H54 (cell line): ENCODE measurements around the gene TPPP3.

ENCODE experiments used
- DNase-seq: peaks from one replicate; pipeline ENCODE4 v3.0.0; 2011; ENCODE audit warnings: low spot score, mixed read lengths; ENCODE audit not compliant: insufficient read length
- FAIRE-seq: peaks from 3 replicates; lab custom pipeline; 2011; peaks lifted over from hg19 to GRCh38; lab: Jason Lieb, UNC
- POLR2A ChIP-seq: IDR thresholded peaks from 2 replicates; pipeline ENCODE4 v1.6.1; 2011; ENCODE audit warnings: low read depth, mild to moderate bottlenecking, low read length

Gene TPPP3

DNA sequence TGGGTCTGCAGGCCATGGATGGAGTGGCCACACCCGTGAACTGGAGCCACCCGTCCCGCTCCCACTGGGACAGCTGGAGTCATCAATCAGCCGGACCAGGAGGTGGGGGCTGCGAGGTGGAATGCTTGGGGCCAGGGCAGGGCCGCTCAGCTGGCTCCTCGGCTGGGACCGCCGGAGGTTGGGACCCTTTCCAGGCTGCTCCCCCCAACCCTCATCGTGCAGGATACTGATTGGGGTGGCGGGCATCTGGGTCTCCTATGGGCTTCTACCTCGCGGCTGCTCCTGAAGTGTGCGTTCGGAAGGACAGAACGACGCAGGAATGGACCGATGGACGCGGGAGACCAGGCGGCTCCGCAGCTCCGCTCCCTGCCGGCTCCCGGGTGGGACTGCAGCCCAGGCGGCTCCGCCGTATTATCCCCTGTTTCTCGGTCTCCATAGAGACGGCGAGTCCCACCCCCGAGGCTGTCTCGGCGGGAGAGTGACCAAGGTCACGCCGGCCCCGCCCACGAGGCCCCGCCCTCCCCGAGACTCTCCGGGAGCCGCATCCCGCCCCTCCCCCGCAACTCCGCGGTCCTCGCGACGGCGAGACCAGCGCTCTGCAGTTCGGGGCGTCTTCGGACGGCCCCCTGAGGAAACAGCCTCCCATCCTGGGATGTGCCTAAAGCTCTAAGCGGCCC is at the start of gene TPPP3:
Gene TPPP3 (minus strand): TSS at position 388 of the 677 bp plus-strand sequence. CDS start 2,387 bp downstream, outside the sequence.
- FAIRE-seq (no peak), DNase-seq (no peak)
- TF ChIP-seq POLR2A = no peak

DNA sequence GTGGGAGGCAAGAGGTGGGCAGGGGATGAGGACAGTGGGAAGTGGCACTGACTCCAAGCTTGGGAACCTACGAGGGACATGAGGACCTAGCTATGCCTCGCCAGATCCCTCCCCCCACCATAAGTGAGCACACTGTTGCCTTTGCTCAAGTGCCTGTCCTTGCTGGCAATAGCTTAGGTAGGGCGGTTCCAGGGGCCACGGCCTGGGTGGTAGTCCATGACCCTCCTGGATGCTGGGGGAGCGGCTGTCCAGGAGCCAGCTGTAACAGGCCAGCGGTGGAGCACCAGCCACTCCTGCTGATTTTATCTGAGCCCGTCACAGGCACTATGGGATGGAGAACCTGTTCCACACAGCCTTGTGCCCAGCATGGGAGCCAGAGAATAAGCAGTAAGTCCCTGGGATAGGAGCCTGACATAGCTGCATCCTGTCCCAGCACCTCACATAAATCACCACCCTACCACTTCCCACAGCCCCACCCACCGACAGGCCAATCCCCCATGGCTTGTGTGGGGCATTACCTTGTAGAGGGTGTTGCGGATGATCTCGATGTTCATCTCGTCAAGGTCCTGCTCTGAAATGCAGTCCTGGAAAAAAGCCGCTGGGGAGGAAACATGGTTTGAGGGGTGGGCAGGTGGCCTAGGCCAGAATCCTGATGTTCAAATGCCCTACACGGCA is 49.4 kb upstream of the TPPP3 start:
- no peak for FAIRE-seq
- no peak for DNase-seq
- no peak for TF ChIP-seq POLR2A

DNA sequence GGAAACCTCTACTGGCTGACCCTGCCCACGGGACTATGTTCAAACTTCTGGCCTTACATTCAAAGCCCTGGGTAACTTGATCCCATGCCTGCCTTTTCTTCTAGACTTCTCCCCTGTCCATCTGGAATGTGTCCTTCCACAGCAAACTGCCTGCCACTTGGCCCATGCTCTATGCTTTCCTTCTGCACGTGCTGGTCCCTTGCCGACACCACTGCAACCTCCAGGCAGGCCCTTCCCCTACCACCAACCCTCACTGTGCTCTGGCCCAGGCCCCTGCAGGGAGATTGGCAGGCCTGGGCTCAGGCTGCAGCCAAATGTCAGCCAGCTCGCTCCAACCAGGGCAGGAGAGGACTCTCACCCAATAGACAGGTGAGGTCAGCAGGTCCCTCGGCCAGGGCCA is 48.6 kb upstream of the TPPP3 start:
- no peak for TF ChIP-seq POLR2A
- no peak for DNase-seq
- FAIRE-seq = no peak

DNA sequence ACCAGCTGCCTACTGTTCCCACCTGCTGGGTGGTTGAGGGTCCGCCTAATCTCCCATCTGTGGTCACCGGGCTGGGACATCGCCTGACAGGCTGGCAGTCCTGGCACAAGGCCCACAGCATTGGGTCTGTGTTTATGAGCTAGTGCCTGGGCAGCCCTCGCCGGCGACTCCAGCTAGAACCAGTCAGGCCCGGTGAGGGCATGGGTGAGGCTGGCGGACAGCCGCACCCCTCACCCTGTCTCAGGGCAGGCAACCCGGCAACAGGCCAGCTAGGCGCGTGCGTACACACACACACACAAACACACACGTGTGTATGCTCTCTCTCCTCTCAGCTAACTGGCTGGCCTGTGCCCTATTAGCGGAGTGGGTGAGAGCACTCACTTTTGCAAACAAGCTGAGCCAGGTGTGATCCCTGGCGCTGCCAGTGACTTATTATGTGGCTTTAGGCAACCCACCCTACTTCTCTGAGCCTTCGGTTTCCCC is 48.0 kb upstream of the TPPP3 start:
- no peak for TF ChIP-seq POLR2A
- FAIRE-seq (no peak), DNase-seq (no peak)

DNA sequence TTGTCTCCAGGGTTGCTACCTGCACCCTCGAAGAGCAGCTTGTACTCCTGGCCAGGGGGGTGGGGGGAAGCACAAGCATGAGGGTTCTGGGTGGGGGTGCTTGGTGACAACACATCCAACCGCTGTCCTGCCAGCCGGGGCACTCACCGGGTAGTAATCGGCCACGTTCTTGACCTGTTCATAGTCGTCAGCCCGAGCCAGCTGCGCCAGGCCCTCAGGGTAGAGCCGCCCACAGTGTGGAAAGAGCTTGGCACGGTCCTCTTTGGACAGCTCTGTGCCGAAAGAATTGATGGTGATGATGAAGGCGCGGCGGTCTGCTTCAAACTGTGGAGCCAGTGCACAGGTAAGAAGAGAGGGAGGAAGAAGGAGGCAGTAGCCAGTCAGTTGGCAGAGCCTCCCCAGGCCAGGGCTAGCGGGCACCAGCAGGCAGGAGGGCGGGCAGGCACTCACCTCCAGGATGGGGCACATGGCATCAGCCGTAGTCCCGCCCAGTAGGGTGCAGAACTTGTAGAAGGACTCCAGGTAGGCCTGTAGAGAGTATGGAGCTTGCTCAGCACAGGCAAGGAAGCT is 45.6 kb upstream of the TPPP3 start:
- no peak for TF ChIP-seq POLR2A
- no peak for DNase-seq
- FAIRE-seq = no peak

DNA sequence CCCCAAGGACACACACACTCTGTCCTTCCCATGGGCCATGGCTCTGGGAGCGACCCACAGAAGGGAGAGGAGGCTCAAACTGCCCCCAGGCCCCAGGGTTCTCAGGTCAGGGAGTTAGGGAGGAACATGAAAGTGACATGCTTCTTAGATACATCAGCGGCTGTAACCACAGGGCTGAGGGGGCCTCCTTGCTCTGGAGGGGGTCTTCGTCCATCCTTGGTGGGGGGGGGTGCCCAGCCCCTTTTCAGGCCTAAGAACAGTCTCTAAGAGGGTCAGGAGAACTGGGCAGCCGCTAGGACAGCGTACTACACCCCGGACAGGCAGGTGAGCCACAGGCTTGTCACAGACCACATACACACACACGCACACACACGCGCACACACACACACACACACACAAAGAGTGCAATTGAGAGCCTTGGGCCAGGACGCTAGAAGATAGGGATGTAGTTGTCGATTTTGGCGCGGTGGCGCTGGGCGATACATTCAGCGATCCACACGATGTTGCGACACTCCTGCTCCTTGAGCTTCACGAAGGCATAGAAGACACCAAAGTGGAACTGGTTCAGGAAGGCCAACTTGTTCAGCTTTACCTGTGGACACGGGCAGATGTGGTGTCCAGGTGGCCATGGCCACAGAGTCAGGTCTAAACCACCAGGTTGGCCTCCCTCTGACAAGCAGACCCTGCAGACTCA is 44.9 kb upstream of the TPPP3 start:
- no peak for TF ChIP-seq POLR2A
- no peak for DNase-seq
- FAIRE-seq = no peak

DNA sequence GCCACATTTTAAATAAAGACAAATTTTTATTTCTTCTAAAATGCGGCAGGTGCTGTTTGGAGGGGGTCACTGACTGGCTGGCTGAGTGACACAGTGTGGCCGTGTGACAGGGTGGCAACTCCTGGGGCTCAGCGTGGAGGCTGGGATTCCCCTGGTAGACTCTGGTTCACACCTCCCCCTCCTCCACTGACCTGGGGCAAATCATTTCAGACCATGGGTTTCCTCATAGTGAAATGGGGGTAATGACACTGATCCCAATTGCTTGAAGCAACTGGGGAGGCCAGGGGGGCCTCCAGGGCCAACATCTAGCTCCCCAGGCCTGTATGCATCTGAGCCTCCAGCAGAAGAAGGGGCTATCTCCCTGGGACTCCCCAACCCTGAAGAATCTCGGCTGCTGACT is 44.2 kb upstream of the TPPP3 start:
- FAIRE-seq = no peak
- no peak for TF ChIP-seq POLR2A
- no peak for DNase-seq

DNA sequence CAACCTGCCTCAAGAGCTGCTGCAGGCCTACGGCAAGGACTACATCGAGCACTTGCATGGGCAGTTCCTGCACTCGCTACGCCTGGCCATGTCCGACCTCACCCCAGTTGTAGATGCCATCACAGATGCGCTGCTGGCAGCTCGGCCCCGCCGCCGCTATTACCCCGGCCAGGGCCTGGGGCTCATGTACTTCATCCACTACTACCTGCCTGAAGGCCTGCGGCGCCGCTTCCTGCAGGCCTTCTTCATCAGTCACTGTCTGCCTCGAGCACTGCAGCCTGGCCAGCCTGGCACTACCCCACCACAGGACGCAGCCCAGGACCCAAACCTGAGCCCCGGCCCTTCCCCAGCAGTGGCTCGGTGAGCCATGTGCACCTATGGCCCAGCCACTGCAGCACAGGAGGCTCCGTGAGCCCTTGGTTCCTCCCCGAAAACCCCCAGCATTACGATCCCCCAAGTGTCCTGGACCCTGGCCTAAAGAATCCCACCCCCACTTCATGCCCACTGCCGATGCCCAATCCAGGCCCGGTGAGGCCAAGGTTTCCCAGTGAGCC is 43.4 kb upstream of the TPPP3 start:
- no peak for DNase-seq
- no peak for TF ChIP-seq POLR2A
- no peak for FAIRE-seq

DNA sequence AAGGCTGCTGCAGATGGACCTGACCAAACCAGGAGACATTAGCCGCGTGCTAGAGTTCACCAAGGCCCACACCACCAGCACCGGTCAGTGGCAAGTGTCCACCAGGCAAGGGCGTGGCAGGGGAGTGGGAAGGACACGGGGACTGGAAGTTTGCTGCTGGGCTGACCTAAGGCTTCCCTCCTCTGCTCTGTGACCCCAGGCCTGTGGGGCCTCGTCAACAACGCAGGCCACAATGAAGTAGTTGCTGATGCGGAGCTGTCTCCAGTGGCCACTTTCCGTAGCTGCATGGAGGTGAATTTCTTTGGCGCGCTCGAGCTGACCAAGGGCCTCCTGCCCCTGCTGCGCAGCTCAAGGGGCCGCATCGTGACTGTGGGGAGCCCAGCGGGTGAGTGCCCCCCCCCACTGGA is 42.5 kb upstream of the TPPP3 start:
- TF ChIP-seq POLR2A = no peak
- no peak for DNase-seq
- no peak for FAIRE-seq

DNA sequence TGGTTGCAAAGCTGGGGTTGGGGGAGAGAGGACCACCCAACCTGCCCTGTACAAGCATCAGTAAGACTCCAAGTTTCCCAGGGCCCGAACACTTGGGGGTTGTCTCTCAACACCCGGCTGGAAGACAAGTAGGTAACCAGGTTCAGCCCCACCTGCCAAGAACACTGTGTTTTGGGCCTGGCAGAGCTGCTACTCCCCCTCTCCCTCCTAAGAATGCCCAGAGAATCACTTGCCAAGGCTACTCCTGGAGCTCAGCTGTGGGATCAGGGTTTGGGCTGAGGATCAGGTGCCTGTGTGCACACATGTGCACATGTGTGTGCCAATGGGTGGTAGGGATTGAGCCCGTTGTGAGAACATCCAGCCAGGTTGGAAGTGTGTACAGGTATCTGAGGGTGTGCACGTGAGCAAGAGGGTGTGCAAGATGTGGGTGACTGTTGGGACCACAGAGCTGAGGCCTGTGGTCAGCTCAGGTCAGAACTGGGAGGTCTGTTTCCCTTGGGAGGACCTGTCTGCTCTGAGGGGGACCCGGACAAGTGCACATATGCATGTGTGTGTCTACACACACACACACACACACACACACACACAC is 39.9 kb upstream of the TPPP3 start:
- FAIRE-seq (no peak), DNase-seq (no peak)
- TF ChIP-seq POLR2A = no peak

DNA sequence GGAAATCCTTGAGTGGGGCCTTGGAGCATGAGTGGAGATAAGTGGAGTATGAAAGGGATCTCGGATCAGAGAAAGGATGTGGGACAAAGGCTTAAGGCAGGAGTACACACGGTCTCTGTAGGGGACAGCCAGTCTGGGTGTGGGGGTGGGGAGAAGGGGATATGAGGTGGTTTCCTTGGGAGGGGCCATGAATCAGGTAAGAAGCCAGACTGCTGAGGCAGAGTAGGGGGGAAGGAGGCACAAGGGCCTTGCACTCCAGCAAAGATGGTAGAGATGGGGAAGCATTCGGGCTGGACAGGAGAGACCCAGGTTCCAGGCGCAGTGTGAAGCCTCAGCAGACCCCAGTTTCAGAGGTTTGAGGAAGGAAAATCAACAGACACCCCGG is 39.2 kb upstream of the TPPP3 start:
- DNase-seq (no peak), FAIRE-seq (no peak)
- no peak for TF ChIP-seq POLR2A

DNA sequence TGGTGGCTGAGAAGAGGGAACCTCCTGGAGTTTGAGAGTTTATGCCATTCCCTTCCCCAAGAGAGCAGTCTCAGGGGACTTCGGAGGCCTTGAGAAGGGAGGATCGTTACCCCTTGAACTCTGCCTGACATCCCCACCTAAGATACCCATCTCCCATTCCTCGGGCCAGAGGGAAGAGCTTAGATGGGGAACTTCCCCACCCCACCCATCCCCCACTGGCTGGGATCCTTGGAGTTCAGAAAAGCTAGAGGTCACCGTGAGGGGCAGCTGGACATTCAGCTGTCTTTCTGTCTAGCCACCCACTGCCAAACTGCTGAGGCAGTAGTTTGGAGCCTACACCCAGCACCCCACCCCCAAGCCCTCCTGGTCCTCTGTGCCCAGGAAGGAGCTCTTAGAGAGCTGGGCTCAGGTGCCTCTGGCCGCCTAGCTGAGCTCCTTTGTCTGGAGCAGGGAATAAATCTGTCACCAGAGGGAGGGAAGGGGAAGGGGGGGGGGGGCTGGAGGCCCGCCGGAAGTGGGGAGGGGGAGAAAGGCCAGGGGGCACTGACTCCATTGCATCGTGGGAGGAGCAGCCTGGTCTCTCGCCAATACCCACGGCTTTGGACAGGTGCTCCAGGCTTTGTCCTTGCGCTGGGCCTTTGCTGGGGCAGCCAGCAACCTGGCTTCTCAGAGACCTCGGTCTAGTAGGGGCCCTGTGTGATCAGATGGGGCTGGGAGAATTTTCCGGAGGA is 38.6 kb upstream of the TPPP3 start:
- no peak for DNase-seq
- FAIRE-seq = no peak
- TF ChIP-seq POLR2A = no peak
